DOHH2 (cell line): Measurements from ENCODE around the gene FCGR2B.
"Not testable (repeated sequence)": the region's sequence is repeated elsewhere in the genome, so short reads cannot be mapped to it uniquely, and the experiment has no call there.

Experiments used
- H3F3A ChIP-seq: fragments of 200-600 bp; sonication (generic), shearing (Covaris generic); 2 replicates; pipeline ENCODE4 v1.6.0; 2016; ENCODE audit warnings: antibody characterized with exemption, mild to moderate bottlenecking; ENCODE audit not compliant: control insufficient read depth, insufficient read depth
- H3K27ac ChIP-seq: fragments of 200-600 bp; sonication (generic); 2 replicates; pipeline ENCODE4 v1.5.1; 2014; ENCODE audit warnings: low read depth, mild to moderate bottlenecking, low read length, moderate library complexity
- H3K27me3 ChIP-seq: fragments of 200-600 bp; sonication (generic); 2 replicates; pipeline ENCODE4 v1.6.1; 2014; ENCODE audit warnings: mild to moderate bottlenecking, low read length, mixed read lengths; ENCODE audit not compliant: control insufficient read depth
- H3K36me3 ChIP-seq: fragments of 200-600 bp; sonication (generic); 2 replicates; pipeline ENCODE4 v1.6.1; 2014; ENCODE audit warnings: mild to moderate bottlenecking, low read length, moderate library complexity, mixed read lengths; ENCODE audit not compliant: control insufficient read depth
- H3K4me1 ChIP-seq: fragments of 200-600 bp; sonication (generic); 2 replicates; pipeline ENCODE4 v1.6.1; 2014; ENCODE audit warnings: mild to moderate bottlenecking, low read length, mixed read lengths; ENCODE audit not compliant: control insufficient read depth
- H3K4me2 ChIP-seq: fragments of 200-600 bp; sonication (generic); 2 replicates; pipeline ENCODE4 v1.6.0; 2014; ENCODE audit warnings: mild to moderate bottlenecking, low read length, moderate library complexity
- H3K4me3 ChIP-seq: fragments of 200-600 bp; sonication (generic); 2 replicates; pipeline ENCODE4 v1.5.1; 2014; ENCODE audit warnings: mild to moderate bottlenecking, low read length, mixed read lengths
- H3K79me2 ChIP-seq: fragments of 200-600 bp; sonication (generic); 2 replicates; pipeline ENCODE4 v1.6.1; 2014; ENCODE audit warnings: mild to moderate bottlenecking, low read length, mixed read lengths; ENCODE audit not compliant: control insufficient read depth
- H3K9me2 ChIP-seq: fragments of 200-600 bp; sonication (generic); replicated peaks from 2 replicates; pipeline ENCODE4 v1.6.1; 2014; ENCODE audit warnings: mild to moderate bottlenecking, low read length, mixed read lengths; ENCODE audit not compliant: control insufficient read depth
- H3K9me3 ChIP-seq: fragments of 200-600 bp; sonication (generic); 2 replicates; pipeline ENCODE4 v1.6.1; 2014; ENCODE audit warnings: antibody characterized with exemption, low read length, mixed read lengths; ENCODE audit not compliant: control insufficient read depth, insufficient read depth
- H4K20me1 ChIP-seq: fragments of 200-600 bp; sonication (generic); 2 replicates; pipeline ENCODE4 v1.6.0; 2014; ENCODE audit warnings: low read depth, mild to moderate bottlenecking, antibody characterized with exemption, low read length, moderate library complexity; ENCODE audit not compliant: control insufficient read depth, insufficient read depth

Gene FCGR2B

DNA sequence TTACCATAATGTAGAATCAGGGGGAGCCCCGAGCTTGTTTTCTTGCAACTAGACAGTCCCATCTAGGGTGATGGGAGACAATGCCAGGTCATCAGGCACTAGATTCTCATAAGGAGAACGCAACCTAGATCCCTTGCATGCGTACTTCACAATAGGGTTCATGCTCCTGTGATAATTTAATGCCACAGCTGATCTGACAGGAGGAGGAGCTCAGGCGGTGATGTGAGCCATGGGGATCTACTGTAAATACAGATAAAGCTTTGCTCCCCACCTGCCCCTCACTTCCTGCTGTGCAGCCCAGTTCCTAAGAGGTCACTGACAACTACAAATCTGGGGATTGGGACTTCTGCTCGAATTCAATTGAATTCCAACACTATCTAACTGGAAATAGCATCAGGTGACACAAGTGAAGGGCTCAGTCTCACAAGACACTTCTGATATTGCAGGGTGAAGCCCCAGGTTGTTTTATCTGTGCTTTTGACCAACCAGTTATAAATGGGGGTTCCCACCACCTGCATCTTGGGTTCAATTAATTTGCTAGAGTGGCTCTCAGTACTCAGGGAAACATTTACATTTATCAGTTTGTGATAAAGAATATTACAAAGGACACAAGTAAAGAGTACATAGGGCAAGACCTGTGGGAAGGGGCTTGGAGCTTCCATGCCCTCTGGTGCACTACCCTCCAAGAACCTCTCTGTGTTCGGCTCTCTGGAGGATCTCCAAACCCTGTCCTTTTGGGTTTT is 24.5 kb upstream of the FCGR2B start:
- H3K4me3 ChIP-seq, H3K9me3 ChIP-seq, H3K4me1 ChIP-seq, H3F3A ChIP-seq, H3K27me3 ChIP-seq, H3K9me2 ChIP-seq, H3K79me2 ChIP-seq, H3K27ac ChIP-seq, H3K36me3 ChIP-seq, H3K4me2 ChIP-seq, H4K20me1 ChIP-seq: not testable (repeated sequence)

DNA sequence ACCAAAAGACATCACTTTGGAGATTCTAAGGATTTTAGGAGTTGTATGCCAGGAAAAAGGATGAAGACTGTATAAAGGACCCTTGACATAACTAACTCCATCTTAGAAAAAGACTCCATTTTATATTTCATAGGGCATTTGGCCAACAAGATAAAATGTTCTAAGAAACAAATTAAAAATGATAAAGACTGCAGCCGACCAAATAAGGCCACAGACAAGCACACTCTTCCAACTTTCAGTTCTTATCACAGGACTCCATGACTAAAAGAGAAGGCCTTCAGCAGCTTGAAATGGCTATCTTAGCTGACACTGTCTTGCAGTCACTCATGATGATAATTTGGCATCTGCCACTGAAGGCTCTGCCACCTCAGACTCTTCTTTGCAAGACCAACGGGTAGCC is 23.7 kb upstream of the FCGR2B start:
- H3K4me2 ChIP-seq, H3F3A ChIP-seq, H3K4me1 ChIP-seq, H4K20me1 ChIP-seq, H3K79me2 ChIP-seq, H3K36me3 ChIP-seq, H3K27ac ChIP-seq, H3K9me3 ChIP-seq, H3K9me2 ChIP-seq, H3K27me3 ChIP-seq, H3K4me3 ChIP-seq: not testable (repeated sequence)

DNA sequence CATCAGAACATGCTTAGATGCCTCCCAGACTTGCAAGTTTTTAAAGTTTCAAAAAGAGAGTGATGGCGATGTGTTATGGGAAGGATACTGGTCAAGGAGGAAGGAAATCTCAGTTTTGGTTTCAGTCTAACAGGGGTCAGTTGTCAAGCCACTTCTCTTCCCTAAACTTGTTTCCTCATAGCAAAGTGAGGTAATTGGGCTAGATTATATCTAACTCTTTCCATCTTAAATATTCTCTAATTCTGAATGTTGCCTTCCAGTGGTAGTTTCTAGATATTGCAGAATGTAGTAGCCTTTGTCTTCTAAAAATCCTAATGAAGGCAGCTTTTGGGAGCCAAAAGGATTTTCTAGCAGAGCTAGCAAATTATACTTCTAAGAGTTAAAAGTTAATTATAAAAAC is 20.2 kb upstream of the FCGR2B start:
- not testable (repeated sequence) for H3K27ac ChIP-seq, H4K20me1 ChIP-seq, H3K79me2 ChIP-seq, H3K4me1 ChIP-seq, H3K27me3 ChIP-seq, H3K9me3 ChIP-seq, H3K9me2 ChIP-seq, H3K4me3 ChIP-seq, H3F3A ChIP-seq, H3K36me3 ChIP-seq
- H3K4me2 ChIP-seq: 0 out of 2 replicates have a peak overlapping the region, but pooled peaks have one; percentile 21

GRCh38 chr1:161643481-161644208 is 19.3 kb upstream of the FCGR2B start:
- H3K27me3 ChIP-seq, H3K9me2 ChIP-seq, H3K4me2 ChIP-seq, H4K20me1 ChIP-seq, H3K9me3 ChIP-seq, H3K79me2 ChIP-seq, H3F3A ChIP-seq, H3K27ac ChIP-seq, H3K36me3 ChIP-seq, H3K4me3 ChIP-seq: not testable (repeated sequence)
- peaks cover 11% of the 10 kb centered on the region for H3K4me1 ChIP-seq

GRCh38 chr1:161644855-161645254 is 18.1 kb upstream of the FCGR2B start:
- peaks cover 17% of the 10 kb centered on the region for H3K4me1 ChIP-seq
- H3F3A ChIP-seq, H3K4me2 ChIP-seq, H3K9me3 ChIP-seq, H4K20me1 ChIP-seq, H3K79me2 ChIP-seq, H3K36me3 ChIP-seq, H3K27ac ChIP-seq, H3K27me3 ChIP-seq, H3K9me2 ChIP-seq, H3K4me3 ChIP-seq: not testable (repeated sequence)
